Effector CD8-positive, alpha-beta T cell (primary cell): Measurements from ENCODE around the gene RGS7BP.

Source experiments
- DNase-seq: peaks from one replicate; lab custom pipeline; 2025; lab: John Stamatoyannopoulos, UW

RGS7BP gene

DNA sequence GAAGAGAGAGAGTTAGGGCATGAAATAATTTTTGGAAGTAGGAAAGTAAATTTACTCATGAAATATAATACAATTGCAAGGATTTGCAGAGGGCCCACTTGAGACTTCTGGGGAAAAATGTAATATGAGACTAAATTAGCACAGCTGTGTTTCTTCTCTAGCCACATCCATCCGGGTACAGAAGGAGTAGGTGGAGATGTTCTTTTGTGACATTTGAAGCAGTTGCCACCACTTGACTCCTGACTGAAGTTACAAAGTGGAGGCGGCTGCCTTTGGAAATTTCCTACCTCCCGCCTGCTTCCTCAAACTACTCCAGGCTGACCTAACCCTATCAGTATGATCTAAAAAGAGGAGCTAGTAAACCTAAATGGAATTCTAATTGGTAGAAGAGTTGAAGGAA lies 126.4 kb downstream of the RGS7BP start:
- no peak for DNase-seq

DNA sequence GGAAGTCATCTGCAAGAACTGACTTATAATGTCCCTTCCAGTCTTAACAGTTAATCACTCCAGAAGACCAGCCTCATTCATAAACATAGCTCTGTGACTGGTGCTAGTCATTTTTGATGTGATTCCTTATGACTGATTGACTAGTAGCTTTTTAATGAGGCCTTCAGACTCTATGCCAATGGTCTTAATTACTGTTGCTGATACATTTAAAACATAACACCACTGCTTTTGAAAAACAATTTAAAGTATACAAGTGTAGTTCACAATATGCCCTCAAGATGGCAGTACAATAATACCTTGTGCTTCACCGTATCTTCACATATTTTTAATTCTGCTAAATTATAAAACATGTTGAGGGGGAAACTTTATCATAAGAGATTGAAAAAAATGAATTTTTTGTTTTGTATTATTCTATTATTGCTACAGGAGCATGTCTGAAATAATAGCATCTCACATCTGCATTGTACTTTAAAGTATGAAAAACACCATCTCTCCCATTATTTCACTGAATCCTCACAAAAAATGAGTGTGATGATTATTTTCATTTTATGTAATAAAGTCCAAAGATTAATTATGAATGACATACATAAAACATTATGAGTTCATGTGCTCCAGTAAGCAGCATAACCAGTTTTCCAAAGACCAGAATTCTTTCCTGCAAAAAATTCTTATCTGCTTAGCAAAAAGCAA lies 129.3 kb downstream of the RGS7BP start:
- DNase-seq = no peak

DNA sequence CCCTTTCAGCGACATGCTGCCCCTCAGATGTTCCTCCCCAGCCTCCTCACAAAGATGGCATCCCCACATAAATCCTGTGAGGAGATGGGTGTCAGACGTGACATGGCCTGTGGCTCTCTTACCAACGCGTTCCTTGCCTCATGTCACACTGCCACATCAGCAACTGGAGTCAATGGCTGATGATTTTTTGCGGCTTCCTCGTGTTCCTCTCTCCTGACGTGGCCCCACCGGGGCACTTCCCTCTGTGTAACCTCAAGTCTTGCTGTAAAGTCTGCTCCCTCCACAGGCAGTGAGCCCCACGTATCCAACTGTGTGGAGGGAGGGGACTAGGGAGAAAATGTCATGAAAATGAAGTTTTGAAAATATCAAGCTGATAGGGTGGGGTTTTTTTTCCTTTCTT lies 131.3 kb downstream of the RGS7BP start:
- DNase-seq = no peak

DNA sequence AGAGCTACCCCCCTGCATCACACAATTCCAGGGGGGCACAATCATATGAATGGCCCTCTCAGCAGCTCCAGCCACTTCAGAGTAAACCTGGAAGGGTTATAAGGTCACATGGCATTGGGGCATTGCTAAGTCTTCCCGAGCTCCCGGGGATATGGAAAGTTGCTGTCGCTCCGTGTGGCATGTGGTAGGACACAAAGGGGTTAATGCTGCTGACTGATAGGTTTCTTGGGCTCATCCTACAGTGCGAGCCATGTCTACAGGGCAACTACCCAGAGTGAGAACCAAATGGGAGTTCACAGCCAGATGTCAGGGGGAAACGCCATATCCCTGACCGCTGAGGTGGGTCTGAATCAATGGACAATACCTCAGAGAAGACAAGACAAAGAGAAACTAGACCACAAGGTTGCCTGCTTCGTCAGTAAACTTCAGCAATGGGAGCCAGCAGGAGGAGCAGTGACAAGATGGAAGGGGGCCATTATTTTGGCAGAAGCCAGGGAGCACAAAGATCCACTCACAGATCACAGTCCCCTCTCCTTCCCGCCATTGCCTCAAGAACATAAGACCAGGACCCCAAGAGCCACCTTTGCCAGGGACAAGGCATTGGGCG lies 132.1 kb downstream of the RGS7BP start:
- DNase-seq = no peak

DNA sequence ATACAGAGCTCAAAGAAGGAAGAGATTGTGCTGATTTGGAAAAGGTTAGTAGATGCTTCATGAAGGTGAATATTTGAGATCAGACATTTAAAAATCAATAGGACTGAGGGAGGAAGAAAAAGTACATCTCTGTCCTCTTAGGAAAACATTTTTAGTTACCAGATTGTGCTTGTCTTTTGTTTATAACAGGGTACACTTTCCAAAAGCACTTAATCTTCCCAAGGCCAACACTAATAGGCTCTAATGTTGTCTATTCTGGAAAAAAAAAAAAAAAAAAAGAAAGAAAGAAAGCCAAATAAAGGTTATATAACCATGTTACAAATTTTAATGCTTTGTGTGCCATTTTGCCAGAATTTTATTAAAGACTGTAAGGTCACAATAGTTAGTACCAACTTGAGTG lies 139.0 kb downstream of the RGS7BP start:
- DNase-seq = no peak

DNA sequence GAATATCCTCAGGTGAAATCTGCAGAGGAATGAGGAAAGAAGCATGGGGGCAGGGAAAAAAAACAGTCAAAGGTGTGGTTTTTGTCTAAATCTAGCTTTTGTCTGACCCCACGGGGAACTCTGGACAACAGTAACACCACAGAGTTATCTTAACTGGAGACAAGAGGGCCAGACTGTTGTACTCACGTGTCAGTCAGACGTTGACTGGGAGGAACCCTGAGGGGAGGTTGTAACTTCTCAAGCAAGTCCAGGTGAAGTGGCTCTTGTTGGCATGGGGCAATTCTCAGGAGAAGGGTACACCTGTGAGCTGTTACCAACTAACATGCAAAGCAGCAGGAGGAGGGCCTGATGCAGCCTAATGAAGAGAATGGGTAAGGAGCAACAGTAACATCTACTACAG lies 140.4 kb downstream of the RGS7BP start:
- no peak for DNase-seq

DNA sequence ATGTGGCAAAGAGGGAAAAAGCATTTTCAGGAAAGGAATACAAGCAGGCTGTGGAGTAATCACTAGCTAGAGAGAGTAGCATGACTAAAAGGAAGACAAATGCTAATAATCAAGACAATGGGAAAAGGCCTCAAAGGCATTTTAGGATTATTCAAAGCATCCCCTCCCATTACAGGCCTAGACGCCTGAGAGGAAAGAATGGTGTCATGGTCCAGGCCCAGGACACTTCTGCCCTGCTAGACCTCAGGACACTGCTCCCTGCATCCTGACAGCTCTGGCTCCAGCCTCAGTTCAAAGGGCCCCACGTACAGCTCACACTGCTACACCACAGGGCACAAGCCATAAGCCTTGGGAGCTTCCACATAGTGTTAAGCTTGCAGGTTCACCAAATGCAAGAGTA lies 143.7 kb downstream of the RGS7BP start:
- DNase-seq = no peak

DNA sequence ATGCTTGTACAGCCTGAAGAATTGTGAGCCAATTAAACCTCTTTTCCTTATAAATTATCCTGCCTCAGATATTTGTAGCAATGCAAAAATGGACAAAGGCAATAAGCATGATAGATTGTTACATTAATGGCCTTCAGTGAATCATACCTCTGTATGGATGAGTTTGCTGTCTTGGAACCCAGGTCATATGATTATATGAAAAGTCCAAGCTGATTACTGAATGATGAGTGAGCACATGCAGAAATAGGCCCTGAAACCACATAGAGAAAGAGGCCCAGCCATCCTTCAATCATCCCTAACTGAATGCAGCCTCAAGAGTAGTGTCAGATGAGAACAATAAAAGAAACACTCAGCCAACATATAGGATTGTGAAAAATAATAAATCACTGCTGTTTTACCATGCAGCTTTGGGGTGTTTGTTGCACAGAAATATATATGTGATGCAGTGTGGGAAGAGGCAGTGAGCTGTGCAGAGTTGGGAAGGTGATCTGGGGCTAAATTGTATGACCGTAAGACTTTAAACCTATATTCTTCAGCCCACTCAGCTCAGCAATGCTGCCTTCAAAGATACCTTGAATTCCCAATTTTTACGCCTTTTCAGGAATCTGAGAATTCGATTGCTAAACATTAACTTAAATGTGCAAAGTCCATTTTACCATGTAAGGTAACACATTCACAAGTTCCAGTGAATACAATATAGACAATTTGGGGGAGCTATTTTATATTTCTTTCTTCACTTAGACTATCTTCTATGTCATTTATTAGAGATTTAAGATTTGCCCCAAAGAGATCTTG lies 148.1 kb downstream of the RGS7BP start:
- no peak for DNase-seq

DNA sequence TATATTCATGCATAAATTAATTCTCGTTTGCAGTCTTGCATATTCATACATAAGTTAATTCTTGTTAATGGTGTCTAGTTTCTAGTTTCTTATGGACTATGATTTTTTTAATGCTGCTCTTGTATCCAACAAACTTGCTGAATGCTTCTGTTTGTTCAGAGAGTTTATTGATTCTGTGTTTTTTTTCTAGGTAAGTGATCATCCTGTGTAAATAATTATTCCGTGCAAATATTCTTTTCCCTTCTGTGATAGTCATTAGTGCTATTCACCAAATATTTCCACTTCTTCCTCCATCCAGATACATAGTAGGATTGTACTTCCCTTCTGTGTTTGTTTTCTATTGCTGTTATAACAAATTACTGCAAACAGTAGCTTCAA lies 148.7 kb downstream of the RGS7BP start:
- no peak for DNase-seq

DNA sequence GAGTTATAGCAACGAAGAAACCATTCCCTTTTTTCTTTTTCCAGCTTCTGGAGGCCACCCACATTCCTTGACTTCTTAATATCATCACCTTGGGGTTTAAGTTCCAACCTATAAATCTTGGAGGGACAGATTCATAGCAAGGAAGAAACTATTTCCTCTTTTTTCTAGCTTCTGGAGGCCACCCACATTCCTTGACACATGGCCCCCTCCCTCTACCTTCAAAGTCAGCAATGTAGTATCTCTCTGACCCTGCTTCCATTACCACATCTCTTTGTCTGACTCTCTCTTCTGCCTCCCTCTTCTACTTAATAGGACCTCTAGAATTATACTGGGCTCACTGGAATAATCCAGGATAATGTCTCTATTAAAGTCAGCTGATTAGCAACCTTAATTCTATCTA lies 149.8 kb downstream of the RGS7BP start:
- DNase-seq = no peak

DNA sequence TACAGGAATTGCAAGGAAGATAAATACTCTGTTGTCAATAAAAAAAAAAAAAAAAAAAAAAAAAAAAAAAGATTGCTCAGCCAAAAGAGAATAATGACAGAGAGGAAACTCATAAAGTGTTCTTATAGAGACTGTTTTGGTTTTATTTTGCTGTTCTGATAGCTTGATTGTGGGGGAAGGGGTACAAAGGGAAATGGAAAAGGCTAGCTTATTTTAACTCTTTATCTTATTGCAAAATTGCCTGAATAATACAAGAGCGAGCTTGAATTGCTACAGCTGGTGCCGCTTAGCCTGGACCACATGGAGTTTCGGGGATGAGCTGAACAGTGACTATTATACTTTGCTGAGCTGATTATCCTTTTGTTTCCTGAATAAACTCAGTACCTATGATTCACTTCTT lies 153.5 kb downstream of the RGS7BP start:
- DNase-seq = no peak
